Suprapubic skin (tissue), 4 donors: ENCODE measurements around the gene WAPL. TPM values are rescaled to one million over a fixed set of nuclear protein-coding genes. Genes with fewer than 3 reads are reported as not detected.

Experiments used
- DNase-seq, 2 donors: peaks; one replicate each; pipeline ENCODE4 v3.0.0-alpha.2; 2019; ENCODE audit warnings: low spot score in 2 of 2
- H3K27ac ChIP-seq: fragments of 200-600 bp; sonication (generic); one replicate; pipeline ENCODE4 v1.5.1; 2019
- H3K27me3 ChIP-seq: fragments of 200-600 bp; sonication (generic); one replicate; pipeline ENCODE4 v1.5.1; 2019
- H3K36me3 ChIP-seq: fragments of 200-600 bp; sonication (generic); one replicate; pipeline ENCODE4 v1.5.1; 2019
- H3K4me1 ChIP-seq: fragments of 200-600 bp; sonication (generic); one replicate; pipeline ENCODE4 v1.5.1; 2019
- H3K4me3 ChIP-seq: fragments of 200-600 bp; sonication (generic); one replicate; pipeline ENCODE4 v1.5.1; 2019; ENCODE audit warnings: mild to moderate bottlenecking
- H3K9me3 ChIP-seq: fragments of 200-600 bp; sonication (generic); one replicate; pipeline ENCODE4 v1.5.1; 2019
- EP300 ChIP-seq: sonication (generic); formaldehyde crosslinking; IDR thresholded peaks from one replicate; pipeline ENCODE4 v1.6.1; 2017; ENCODE audit warnings: antibody characterized with exemption
- POLR2A ChIP-seq, 2 donors: fragments of 450-650 bp; IDR thresholded peaks; one replicate each; pipeline ENCODE4 v1.6.1; 2017; ENCODE audit warnings: antibody characterized with exemption in 2 of 2, mild to moderate bottlenecking in 2 of 2, moderate library complexity in 2 of 2
- POLR2AphosphoS5 ChIP-seq, 3 donors: sonication (generic); formaldehyde crosslinking; IDR thresholded peaks; one replicate each; pipeline ENCODE4 v1.6.1; 2017; ENCODE audit warnings: antibody characterized with exemption in 3 of 3
- WGBS: methylation state at CpG from one replicate; pipeline ENCODE4 v1.1.5; 2018; 5-methylcytosine and 5-hydroxymethylcytosine counted together
- total RNA-seq, 4 donors: library from RNA; depleted of rRNA; stranded (reverse); fragments of >200 nt; gene quantifications; one replicate each; pipeline ENCODE4 v1.1.0, GENCODE V29; 2016
- TF ChIP-seq, protein P1 (sequence below), 2 donors: fragments of 200-600 bp in 1 of 2; fragments of 450-650 bp in 1 of 2; sonication (generic) in 1 of 2; IDR thresholded peaks; one replicate each; pipeline ENCODE4 v1.5.1; 2016 to 2019; ENCODE audit warnings: antibody characterized with exemption in 2 of 2, mild to moderate bottlenecking in 1 of 2, moderate library complexity in 1 of 2

The WAPL gene
- total RNA-seq, 4 donors from 2014 or later: 35.4 to 52.0 (median 43.6) TPM

DNA sequence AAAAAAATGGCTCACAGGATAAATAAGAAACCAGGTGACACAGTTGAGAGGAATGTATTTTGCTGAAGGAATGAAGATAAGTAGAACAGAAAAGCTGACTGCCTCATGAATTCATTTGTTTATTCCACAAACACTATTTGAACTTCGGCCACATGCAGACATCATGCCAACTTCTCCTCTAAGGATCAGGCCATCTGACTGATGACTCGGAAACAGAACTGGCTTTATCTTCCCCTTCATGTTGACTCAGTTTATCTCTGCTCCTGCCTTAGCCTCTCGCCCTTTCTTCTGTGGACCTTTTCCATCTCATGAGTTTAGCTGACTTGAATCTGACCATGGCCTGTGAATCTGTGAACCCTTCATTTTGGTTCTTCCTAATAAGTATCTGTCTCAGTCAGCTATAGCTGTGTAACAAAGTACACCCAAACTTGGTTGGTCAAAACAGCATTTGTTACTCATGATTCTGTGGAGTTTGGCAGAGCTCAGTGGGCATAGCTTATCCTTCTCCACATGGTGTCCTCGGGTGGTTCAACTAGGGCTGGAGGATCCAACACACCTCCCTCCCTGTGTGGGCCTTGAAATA lies 111.0 kb downstream of the WAPL start:
- no peaks in the 10 kb centered on the region for H3K9me3 ChIP-seq
- no peaks in the 10 kb centered on the region for H3K27me3 ChIP-seq
- TF ChIP-seq, protein P1, sequence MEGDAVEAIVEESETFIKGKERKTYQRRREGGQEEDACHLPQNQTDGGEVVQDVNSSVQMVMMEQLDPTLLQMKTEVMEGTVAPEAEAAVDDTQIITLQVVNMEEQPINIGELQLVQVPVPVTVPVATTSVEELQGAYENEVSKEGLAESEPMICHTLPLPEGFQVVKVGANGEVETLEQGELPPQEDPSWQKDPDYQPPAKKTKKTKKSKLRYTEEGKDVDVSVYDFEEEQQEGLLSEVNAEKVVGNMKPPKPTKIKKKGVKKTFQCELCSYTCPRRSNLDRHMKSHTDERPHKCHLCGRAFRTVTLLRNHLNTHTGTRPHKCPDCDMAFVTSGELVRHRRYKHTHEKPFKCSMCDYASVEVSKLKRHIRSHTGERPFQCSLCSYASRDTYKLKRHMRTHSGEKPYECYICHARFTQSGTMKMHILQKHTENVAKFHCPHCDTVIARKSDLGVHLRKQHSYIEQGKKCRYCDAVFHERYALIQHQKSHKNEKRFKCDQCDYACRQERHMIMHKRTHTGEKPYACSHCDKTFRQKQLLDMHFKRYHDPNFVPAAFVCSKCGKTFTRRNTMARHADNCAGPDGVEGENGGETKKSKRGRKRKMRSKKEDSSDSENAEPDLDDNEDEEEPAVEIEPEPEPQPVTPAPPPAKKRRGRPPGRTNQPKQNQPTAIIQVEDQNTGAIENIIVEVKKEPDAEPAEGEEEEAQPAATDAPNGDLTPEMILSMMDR (IDR thresholded peaks at IDR 0.05): no peak
- no peak for TF ChIP-seq POLR2AphosphoS5 (IDR thresholded peaks at IDR 0.05)
- no peak for TF ChIP-seq POLR2A (IDR thresholded peaks at IDR 0.05)
- TF ChIP-seq EP300: no peak
- 84% methylated on average over 4 of the region's 4 CpGs for WGBS
- DNase-seq: no peak
- H3K4me1 ChIP-seq: peaks cover 3% of the 10 kb centered on the region
- H3K27ac ChIP-seq: no peak overlapping the region
- no peaks in the 10 kb centered on the region for H3K36me3 ChIP-seq
- no peak overlapping the region for H3K4me3 ChIP-seq

DNA sequence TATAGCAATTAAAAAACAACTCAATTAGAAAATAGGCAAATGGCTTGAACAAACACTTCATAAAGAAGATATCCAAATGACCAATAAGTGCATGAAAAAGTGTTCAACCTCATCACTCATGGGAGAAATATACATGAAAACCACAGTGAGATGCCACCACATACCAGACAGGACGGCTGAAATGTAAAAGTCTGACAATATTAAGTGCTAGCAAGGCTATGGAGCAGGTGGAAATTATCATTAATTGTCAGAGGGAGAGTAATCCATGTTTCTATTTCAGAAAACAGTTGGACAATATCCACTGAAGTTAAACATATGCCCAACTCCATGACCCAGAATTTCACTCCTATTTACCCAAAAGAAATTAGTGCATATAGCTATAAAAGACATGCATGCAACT lies 112.4 kb downstream of the WAPL start:
- 77% methylated on average over 1 of the region's 1 CpG for WGBS
- H3K4me1 ChIP-seq: peaks cover 3% of the 10 kb centered on the region
- no peaks in the 10 kb centered on the region for H3K27me3 ChIP-seq
- no peak overlapping the region for H3K4me3 ChIP-seq
- TF ChIP-seq POLR2A (IDR thresholded peaks at IDR 0.05) (no peak), EP300 (no peak), POLR2AphosphoS5 (IDR thresholded peaks at IDR 0.05) (no peak)
- TF ChIP-seq, protein P1 (IDR thresholded peaks at IDR 0.05): no peak
- H3K9me3 ChIP-seq: no peaks in the 10 kb centered on the region
- H3K27ac ChIP-seq: no peak overlapping the region
- DNase-seq: no peak
- H3K36me3 ChIP-seq: no peaks in the 10 kb centered on the region

DNA sequence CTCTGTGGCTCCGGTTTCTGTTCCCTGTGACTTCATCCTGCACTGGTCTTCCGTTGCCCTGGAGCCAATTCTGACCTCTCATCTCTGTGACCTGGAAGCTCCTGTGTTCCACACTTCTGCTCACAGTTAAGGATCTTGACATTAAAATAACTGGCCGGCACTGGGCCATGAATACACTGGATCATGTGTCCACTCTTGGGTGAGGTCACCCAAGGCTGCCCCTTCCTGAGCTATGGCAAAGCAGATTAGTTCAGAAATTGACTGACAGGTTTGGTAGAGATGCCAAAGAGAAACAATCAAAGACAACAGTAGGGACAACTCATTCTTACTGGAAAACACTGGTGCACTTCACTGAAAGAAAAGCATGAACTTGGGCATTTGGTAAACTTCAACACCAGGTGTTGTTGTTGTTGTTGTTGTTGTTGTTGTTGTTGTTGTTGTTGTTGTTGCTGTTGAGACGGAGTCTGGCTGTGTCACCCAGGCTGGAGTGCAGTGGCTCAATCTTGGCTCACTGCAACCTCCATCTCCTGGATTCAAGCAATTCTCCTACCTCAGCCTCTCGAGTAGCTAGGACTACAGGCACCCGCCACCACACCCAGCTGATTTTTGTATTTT lies 118.3 kb downstream of the WAPL start:
- Histone ChIP-seq H3K9me3 (no peaks in the 10 kb centered on the region), H3K4me1 (peaks cover 34% of the 10 kb centered on the region), H3K36me3 (no peaks in the 10 kb centered on the region), H3K27me3 (no peaks in the 10 kb centered on the region), H3K27ac (no peak overlapping the region), H3K4me3 (no peak overlapping the region)
- no peak for DNase-seq
- 60% methylated on average over 6 of the region's 6 CpGs for WGBS
- TF ChIP-seq POLR2AphosphoS5 (IDR thresholded peaks at IDR 0.05): no peak
- no peak for TF ChIP-seq POLR2A (IDR thresholded peaks at IDR 0.05)
- no peak for TF ChIP-seq EP300
- TF ChIP-seq, protein P1 (IDR thresholded peaks at IDR 0.05): no peak

DNA sequence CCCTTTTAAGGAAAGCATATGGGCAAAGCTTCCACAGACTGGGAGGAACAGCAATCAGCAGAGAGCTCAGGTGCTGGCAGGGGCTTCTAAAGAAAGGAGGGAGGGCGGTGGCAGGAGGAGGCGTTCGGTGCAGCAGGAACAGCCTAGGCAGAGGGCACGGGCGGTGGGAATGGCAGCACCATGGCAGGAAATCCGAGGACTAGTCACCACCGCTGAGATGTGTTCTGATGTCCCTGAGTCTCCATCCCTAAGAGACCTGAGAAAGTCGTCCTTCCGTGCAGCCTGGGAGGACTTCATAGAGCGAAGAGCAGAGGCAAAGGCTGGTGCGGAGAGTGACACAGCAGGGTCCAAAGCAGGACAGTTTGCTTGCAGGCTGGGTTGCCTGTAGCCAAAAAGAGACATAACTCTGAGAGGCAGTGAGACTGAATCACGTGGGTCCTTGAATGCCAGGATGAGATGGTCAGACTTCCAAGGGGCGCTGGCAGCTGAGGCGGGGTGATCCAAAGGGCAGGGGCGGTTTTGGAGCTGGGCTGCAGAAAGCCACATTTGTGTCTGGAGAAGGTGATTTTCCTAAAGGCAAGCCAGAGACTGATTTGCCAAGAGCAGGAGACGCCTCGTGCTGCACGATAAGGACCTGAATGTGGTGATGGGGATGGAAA lies 119.2 kb downstream of the WAPL start:
- Histone ChIP-seq H3K4me3 (no peak overlapping the region), H3K4me1 (peaks cover 34% of the 10 kb centered on the region), H3K9me3 (no peaks in the 10 kb centered on the region), H3K36me3 (no peaks in the 10 kb centered on the region), H3K27me3 (no peaks in the 10 kb centered on the region), H3K27ac (no peak overlapping the region)
- TF ChIP-seq POLR2AphosphoS5 (IDR thresholded peaks at IDR 0.05): no peak
- 22% methylated on average over 18 of the region's 18 CpGs for WGBS
- no peak for DNase-seq

DNA sequence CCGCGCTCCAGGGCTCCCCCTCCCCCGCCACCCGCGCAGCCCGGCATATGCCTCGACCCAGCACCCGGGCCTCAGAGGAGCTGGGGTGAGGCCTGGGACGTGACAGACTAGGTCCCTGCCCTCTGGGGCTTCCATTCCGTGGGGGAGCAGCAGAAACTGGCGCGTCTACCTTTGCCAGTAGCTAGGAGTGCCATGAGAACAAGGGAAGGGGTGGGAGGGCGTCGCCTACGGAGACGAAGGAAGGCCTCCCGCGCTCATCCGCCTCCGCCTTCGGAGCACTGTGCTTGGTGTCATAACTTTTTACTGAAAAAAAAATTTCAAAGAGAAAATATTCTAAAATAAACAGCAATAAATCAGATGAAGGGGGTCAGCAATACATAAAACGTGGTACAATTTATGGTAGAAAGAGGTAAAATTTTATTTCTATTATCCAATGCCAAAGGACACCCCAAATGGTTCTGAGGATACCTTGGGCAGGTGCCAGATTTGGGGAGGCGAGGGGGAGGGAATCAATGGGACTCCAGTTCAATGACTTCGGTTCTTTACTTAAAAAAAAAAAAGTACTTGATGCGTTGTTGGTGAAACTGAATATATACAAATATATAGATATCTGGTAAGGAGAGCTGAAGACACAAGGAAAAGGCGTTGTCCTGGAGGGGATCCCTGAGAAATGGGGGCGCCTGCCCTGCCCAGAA lies 119.9 kb downstream of the WAPL start:
- no peak for DNase-seq
- Histone ChIP-seq H3K36me3 (no peaks in the 10 kb centered on the region), H3K4me1 (peaks cover 34% of the 10 kb centered on the region), H3K9me3 (no peaks in the 10 kb centered on the region), H3K27me3 (no peaks in the 10 kb centered on the region), H3K4me3 (peak overlapping the region; percentile 69), H3K27ac (peak overlapping the region; percentile 86)
- TF ChIP-seq EP300 (no peak), POLR2AphosphoS5 (IDR thresholded peaks at IDR 0.05) (no peak), POLR2A (IDR thresholded peaks at IDR 0.05) (no peak)
- TF ChIP-seq, protein P1 (IDR thresholded peaks at IDR 0.05): no peak
- WGBS: 8% methylated on average over 27 of the region's 27 CpGs
